HG03060 (cell line): Measurements from ENCODE around the gene TEAD4.

Source experiments
- ATAC-seq: cut with Tn5 transposase; IDR thresholded peaks from one replicate; pipeline ENCODE4 v1.9.1; 2021; ENCODE audit warnings: low read depth, moderate number of reproducible peaks; ENCODE audit not compliant: unreplicated experiment

TEAD4 gene

DNA sequence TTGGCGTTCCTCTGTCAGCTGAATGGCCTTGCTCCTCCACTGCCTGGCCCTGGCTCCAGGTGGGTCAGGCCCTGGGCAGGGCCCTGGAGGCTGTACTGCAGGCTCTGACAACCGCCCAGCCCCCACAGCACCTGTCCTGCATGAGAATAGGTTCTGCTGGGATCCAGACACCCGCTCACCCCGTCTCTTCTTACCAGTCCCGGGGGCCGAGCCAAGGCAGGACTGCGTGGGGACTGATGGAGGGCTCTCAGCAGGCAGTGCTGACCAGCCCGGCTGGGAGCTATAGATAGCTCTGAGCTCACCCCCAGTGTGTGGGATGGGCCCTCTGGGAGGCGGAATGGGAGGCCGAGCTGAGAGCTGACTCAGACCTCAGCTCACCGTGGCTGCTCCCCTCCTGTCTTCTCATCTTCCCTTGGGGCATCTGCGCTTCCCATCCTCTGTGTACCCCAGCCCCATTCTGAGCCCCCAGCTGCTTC is 39.6 kb downstream of the TEAD4 start:
- no peak for ATAC-seq

DNA sequence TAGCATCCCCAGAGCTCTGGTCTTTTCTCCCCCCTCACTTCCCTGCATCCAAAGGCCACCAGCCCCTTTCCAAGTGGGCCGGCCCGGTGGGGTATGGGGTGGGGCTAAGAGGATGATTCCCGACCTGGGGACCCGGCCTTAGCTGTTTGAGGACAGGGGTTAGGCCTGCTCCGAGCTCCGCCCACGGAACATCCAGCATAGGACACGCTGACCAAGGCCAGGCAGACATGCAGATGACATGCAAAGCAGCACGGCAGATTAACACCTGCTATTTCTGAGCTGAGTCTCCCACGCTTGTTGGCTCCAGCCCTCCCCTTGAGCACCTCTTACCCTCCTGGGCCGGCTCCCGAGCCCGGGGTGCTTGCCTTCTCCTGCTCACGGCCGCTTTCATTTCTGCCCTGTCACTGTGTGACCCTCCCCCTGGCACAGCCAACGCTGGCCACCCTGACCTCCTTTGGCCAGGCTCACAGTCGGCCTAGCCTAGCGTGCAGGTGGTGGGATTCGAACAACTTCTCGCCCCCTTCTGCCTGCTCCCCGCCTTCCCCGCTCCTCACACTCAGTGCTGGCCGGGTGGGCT is 40.2 kb downstream of the TEAD4 start:
- ATAC-seq, result no peak

DNA sequence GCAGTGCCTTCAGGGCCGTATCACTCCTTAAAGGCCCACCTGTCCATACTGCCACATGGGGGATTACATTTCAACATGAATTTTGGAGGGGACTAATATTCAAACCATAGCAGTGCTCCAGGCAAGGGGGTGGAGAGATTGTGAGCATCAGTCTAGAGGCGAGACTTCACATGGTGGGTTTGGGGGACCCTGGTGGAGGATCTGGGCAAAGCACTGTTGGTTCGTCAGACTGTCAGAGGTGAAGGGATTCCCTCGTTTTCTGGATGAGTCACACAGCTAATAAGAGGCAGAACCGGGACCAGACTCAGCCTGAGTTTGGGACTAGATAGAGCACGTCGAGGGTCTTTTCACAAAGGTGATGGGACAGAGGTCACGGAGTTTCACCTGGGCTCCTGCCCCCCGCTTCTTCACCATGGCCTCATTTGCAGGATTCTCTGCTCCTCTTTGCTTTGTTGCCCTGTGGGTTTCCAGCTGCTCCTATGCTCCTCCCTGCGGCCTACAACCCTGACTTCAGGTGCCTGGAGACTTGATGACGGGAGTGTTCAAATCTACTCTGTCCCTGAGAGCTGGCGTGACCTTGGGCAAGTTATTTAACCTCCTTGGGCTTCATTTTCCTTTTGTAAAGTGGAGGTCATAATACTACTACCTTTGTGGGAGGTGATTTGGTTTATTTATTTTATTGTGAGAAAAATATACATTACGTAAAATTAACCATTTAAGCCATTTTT is 41.5 kb downstream of the TEAD4 start:
- ATAC-seq, result no peak

DNA sequence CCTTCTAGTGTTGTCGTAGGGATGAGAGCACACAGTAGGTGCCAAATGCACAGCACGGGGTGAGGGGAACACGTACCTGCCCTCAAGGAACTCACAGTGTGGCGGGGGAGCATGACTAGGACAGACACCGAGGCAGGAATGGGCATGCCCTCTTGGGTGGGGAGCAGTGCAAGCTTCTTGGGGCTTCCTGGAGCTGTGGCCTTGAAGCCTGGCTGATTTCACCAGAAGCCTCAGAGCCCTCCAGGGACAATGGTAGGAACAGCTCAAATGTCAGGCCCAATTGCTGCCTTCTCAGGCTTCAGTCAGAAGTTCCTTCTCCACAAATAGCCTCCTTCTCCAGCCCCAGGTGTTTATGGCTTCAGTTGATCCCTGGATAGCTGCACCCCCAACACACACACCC is 43.4 kb downstream of the TEAD4 start:
- no peak for ATAC-seq

DNA sequence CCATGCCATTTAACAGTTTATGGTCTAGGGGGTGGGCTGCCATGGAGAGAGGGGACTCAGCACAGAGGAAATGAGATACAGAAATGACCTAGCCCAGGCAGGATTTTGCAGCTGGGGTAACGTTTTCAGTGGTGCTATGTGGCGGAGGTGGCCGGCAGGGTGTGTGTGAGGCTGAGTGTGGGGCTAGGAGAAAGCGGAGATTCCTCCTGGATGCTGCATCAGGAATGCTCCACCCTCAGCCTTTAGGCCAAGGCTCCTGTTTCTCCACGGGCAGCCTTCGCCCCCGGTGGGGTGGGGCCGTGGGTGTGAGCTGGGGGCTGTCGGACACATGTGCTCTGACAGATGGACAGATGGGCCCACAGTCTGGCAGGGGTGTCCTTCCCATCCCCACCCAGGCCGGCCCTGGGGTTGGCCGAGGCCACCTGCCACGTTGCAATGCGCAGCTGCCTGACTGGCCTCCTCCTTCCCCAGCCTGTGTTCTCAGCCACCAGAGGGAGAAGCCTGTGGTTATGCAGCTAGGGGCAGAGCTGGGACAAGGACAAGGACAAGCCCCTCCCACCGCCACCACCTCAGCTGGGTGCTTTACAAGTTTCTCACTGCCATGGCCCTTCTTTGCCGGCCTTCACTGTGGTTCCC is 44.3 kb downstream of the TEAD4 start:
- no peak for ATAC-seq

DNA sequence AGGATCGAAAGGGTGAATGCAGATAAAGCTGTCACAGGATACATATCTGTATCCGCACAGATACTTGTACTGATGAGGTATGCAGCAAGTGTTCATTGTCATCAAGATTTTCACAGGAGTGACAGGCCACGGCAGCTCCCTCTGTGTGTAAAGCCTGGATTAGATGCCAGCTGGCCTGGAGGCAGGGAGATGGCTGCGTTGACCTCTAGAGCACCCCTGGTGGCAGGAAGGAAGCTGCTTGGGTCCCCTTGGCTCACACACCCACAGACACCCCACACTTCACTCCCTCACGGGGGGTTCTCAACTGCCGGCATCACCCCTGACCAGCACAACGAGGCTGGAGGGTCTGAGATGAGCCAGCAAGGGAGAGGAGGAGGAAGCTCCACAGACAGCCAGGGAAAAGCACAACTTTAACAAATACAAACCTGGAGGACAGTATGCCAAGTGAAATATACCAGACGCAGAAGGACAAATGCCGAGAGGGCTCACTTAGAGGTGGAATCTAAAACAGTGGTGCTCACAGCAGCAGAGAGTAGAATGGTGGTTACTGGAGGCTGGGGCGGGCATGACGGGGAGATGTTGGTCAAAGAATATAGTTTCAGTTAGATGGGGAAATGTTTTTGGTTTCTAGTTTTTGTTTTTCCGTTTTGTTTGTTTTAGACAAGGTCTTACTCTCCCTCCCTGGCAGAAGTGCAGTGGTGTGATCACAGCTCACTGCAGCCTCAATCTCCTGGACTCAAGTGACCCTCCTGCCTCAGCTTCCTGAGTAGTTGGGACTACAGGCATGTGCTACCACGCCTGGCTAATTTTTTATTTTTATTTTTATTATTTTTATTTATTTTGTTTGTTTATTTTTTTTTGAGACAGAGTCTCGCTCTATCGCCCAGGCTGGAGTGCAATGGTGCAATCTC is 45.7 kb downstream of the TEAD4 start:
- ATAC-seq, result no peak

DNA sequence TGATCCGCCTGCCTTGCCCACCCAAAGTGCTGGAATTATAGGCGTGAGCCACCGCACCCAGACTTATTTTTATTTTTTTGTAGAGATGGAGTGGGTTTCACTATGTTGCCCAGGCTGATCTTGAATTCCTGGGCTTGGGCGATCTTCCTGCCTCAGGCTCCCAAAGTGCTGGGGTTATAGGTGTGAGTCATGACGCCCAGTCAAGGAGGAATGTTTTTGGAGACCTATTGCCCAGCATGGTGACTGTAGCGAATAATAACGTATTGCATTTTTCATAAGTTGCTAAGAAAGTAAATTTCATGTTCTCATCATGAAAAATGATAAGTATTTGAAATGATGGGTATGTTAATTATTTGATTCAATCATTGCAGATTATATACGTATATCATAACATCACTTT is 46.5 kb downstream of the TEAD4 start:
- no peak for ATAC-seq

DNA sequence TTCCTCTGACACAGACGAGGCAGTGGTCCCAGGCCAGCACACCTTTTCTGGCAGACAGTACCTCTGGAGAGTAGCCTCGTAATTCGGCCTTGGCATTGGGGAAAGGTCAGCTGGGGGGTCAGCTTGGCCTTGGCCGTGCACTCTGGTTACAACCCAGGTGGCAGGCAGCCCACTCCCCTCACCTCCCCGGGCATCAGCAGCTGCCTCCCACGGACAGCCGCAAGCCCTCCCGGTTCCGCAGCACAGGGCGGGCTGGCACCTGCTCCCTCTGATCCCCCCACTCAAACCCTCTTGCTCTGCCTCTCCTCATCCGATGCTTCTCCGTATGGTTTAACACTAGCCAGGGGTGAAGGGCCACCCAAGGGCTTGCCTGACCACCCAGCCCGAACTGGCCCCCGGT is 50.6 kb downstream of the TEAD4 start:
- ATAC-seq, result no peak

DNA sequence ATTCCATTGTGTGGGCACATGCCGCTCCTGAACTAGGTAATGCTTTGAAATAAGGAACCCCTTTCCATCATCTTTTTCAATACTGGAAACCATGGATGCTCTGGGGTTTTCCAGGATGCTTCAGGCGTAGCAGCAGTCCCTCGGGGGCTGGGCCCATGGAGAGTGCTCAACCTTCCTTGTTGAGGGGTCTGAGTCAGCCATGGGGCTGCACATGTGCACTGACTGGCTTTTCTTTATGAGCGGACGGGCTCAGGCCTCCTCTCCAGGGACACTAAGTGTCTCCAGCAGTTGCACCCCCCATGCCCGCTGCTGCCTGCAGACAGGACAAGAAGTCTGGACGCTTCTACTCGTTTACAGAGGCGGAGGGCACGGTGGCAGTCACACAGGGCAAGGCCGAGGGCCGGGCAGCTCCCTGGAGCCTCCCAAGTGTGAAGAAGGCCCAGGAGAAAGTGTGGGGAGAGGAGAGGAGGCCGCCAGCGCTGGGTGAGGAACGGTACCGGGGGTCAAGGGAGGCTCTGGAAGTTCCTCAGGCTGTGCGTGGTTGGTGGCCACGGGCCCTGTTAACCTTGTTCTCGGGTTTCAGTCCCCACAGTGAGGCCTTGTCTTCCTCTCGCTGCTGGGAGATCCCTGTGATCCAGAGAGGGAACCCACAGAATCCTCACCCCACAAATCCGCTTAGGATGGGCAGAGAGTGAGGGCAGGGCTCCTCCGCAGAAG is 51.2 kb downstream of the TEAD4 start:
- ATAC-seq, result no peak

DNA sequence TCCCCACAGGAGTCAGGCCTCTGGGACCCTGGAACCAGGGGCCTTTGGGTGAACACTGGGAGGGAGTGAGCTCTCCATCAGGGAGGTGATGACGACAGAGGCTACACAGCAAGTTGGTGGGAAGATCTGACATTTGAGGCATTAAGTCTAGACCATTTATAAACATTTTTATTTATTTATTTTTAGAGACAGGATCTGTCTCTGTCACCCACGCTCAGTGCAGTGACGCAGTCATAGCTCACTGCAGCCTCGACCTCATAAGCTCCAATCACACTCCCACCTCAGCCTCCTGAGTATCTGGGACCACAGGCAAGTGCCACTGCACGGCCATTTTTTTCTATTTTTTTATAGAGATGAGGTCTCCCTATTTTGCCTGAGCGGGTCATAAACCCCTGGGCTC is 53.6 kb downstream of the TEAD4 start:
- no peak for ATAC-seq

DNA sequence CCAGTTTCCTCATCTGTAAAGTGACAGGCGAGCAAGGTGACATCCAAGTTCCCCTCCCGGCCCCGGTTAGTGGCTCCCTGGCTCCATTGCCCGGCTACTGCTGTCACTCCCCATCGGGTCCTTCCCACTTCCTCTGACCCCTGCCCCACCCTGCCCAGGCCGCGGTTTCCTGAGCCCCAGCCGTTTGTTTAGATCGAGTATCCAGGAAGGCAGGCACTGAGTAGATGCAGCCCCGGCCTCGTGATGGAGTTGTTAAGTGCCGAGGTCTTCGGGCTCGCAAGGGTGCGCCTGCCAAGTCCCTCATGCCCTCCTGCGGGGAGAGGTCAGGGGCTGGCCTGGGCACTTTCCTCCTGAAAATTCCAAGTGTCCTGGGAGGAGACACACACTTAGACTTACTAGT is 55.4 kb downstream of the TEAD4 start:
- no peak for ATAC-seq

DNA sequence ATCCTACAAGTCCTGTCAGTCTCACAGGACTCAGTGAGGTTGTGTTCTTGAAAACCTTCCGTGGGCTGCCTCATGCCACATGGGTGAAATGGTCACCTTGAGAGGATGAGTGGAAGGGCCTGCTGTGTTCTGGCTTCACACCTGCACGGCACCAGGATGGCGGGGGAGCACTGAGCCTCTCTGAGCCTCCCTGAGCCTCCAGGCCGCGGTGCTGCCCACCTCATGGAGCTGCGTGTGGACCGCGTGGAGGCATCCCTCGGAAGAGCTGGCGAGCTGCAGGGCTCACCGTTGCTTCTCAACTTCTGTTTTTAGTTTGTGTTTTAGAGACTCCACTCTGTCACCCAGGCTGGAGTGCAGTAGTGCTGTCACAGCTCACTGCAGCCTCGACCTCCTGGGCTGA is 56.2 kb downstream of the TEAD4 start:
- ATAC-seq, result no peak

DNA sequence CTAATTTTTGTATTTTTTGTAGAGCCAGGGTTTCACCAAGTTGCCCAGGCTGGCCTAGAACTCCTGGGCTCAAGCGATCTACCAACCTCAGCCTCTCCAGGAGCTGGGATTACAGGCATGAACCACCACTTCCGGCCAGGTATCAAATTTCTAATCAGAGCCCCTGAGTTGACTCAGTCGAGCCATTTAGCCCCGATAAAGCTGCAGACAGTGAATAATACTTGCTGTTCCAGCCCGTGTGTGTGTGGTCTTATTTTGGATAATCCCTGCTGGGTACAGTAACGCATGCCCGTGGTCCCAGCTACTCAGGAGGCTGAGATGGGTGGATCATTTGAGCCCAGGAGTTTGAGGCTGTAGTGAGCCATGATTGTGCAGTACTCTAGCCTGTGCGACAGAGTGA is 57.0 kb downstream of the TEAD4 start:
- ATAC-seq, result no peak

DNA sequence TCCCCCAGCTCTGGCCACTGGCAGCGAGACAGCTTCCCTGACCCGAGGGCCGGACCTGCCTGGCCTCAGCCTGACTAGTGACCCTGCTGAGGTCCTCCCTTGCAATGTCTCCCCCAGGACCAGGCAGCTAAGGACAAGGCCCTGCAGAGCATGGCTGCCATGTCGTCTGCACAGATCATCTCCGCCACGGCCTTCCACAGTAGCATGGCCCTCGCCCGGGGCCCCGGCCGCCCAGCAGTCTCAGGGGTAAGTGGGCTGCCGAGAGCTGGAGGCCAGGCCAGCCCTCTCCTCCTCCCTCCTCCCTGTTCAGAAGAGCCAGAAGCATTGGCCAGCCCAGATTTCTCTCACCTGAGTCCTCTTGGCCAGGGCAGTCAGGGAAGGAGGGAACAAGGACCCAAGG is 58.1 kb downstream of the TEAD4 start:
- no peak for ATAC-seq

DNA sequence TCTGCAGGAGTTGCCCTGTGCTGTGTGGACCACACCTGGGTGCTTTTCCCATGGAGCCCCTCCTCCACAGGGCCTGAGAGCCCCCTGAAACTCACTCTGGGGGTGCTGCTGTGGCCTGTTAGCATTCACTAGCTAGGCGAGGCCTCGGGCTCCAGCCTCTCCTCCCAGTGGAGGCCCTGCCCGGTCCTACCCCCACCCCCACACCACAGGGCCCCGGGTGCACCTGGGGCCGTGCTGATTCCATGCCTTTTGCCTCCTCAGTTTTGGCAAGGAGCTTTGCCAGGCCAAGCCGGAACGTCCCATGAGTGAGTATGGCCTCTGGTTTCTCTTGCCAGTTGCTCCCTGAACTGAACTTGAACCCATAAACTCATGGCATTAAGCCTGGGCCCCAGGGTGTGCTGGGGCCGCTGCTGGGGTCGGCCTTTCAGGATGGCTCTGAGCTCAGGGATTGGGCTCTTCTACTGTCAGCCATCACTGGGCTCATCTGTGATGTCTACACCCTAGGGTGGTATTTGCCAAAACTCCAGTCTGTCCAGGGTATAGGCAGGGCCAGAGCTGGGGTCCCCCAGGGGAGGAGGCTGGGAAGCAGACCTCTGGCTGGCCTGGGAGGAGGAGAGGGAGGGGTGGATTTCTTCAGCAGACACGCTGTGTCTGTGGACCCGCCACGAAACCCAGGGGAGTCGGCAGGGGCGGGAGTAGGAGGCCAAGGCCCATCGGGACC is 59.2 kb downstream of the TEAD4 start:
- no peak for ATAC-seq

DNA sequence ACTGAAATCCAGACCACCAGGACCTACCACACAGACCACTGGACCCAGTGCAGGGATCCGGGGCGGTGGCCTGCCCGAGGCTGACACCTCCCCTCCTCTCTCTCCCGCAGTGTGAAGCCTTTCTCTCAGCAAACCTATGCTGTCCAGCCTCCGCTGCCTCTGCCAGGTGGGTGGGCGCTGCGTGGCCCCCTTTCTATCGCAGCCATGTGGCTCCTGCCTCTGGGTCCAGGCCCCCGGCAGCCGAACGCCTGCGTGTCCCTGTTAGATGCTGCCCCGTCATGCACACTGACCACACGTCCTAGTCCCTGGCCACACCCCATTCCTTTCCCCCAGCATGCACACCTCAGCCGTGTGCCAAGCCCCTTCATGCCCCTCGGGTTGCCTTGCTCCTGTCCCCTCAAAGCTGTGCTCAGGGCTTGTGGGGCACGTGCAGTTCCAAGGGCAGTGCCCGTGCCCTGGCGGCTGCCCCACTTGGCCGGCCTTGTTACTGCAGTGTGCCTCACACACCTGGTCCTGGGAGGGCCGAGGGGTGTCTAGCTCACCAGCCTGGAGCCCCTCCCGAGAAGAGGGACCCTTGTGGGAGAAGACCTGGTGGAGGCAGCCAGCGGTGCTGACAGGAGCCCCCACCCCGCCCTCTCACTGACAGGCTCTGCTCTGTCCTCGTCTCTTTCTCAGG is 59.9 kb downstream of the TEAD4 start:
- no peak for ATAC-seq

DNA sequence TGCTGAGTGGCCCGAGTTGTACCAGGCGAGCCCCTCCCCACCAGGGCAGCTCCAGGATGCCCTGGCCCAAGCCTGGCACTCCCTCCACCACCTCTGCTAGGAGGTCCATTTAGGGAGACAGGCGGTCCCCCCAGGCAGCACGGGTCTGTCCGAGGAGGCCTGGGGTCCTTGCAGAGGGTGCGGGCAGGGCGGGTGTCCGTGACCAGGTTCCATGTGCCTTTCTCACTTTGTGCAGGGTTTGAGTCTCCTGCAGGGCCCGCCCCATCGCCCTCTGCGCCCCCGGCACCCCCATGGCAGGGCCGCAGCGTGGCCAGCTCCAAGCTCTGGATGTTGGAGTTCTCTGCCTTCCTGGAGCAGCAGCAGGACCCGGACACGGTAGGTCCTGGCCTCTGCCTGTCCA is 61.2 kb downstream of the TEAD4 start:
- ATAC-seq, result no peak

DNA sequence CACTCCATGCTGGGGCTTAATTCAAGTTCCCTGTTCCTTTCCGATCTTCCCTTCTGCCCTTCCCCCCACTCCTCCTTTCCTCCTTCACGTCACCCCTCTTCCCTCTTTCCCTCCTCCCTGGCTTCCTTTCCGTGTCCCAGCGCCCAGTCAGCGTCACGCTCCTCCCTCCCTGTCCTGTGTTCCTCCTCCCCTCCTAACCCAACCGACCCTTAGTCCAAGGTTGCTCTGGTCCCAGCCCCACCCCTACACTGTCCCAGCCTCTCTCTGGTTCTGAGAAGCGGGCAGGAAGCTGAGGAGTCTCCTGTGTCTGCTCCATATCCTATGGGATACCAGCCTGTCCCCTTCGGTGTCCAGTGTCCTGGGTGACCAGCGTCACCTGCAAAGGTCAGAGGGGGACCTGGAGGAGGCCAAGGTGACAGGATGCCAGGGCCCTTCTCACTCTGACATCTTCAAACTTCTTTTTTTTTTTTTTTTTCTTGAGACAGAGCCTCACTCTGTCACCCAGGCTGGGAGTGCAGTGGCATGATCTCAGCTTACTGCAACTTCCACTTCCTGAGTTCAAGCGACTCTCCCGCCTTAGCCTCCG is 61.7 kb downstream of the TEAD4 start:
- no peak for ATAC-seq

DNA sequence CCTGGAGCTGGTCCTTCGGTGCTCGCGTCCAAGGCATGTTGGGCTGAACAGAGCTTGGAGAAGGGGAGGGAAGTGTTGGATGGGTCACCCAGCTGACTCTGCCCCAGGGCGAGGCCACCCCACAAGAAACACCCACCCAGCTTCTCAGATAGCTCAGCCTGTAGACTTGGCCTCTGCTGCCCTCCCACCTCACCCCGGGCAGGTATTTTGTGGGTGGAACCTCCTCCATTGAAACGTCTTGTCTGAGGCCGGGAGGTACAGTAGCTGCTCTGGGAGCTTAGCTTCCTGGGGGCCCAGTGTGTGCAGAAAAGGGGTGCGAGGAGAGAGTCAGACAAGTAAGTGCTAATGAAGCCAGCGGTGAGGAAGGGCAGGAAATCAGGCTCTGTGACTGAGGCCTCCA is 63.2 kb downstream of the TEAD4 start:
- ATAC-seq, result no peak
